HL-60 (cell line): ENCODE data around the gene THAP3.

Experiments
- DNase-seq, 2 experiments: peaks; one replicate each; pipeline ENCODE4 v3.0.0-alpha.2; 2010 to 2020; ENCODE audit warnings: low read depth in 1 of 2, low spot score in 1 of 2
- H3K27ac ChIP-seq: fragments of 250-450 bp; sonication (Bioruptor Pico); replicated peaks from 2 replicates; pipeline ENCODE4 v1.5.1; 2020; ENCODE audit warnings: mild to moderate bottlenecking, moderate library complexity
- H3K27me3 ChIP-seq: fragments of 250-450 bp; sonication (Bioruptor Pico); 2 replicates; pipeline ENCODE4 v1.5.1; 2021; ENCODE audit warnings: mild to moderate bottlenecking, moderate library complexity; ENCODE audit not compliant: insufficient read depth, poor library complexity, severe bottlenecking
- H3K4me3 ChIP-seq: replicated peaks from 2 replicates; pipeline ENCODE4 v1.5.1; 2011; ENCODE audit warnings: mild to moderate bottlenecking, control low read depth, low read length; ENCODE audit not compliant: insufficient read depth
- GABPA ChIP-seq: IDR thresholded peaks from 2 replicates; pipeline ENCODE4 v1.6.1; 2012; ENCODE audit warnings: low read depth
- POLR2AphosphoS5 ChIP-seq: IDR thresholded peaks from 2 replicates; pipeline ENCODE4 v1.6.1; 2012; ENCODE audit warnings: low read depth
- REST ChIP-seq: IDR thresholded peaks from 2 replicates; pipeline ENCODE4 v1.6.1; 2012; ENCODE audit warnings: low read depth; ENCODE audit not compliant: insufficient replicate concordance
- SPI1 ChIP-seq: IDR thresholded peaks from 2 replicates; pipeline ENCODE4 v1.6.1; 2012; ENCODE audit warnings: low read depth, mild to moderate bottlenecking, borderline replicate concordance
- TF ChIP-seq, protein P1 (sequence below): IDR thresholded peaks from one replicate; pipeline ENCODE4 v1.5.1; 2011; ENCODE audit warnings: low read length, control low read depth, inconsistent platforms; ENCODE audit not compliant: insufficient read depth

The THAP3 gene

DNA sequence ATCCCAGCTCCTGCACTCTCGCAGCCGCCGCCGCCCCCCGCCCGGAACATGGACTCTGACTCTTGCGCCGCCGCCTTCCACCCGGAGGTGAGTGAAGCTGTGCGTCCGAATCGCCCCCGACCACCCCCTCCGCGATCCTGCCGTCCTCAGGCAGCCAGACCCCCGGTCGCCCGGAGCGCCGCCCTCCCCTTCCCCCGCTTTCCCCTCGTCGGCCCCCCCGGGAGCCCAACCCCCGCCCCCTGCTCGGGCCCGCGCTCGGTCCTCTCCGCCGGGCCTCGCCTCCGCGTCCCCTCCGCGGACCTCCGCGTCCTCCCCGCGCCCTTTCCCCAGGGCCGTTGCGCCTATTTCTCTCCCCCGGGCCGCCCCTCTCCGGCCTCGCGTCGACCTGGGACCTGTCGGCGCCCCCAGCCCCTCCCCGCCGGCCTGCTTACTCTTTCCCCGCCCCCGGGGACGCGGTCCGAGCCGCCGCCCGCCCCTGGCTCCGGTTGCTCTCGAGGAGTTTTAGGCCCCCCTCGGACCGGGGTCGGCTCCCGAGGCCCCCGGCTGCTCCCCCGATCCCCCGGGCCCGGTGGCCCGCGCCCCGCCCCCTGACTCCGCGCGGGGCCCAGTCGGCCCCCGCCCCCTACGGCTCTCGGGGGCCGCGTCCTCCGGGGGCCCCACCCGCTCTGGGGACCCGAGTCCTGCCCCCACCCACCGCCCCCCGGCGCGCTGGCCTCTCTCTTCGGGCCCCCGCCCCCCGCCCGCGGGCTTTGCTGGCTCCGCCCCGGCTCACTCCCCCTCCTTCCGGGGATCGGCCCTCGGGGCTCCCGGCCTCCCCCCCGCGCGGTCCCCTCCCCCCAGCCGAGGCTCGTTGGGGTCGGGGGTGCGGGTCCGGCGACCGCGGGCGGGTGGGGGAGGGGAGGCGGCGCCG lies 10.4 kb upstream of the THAP3 start:
- no peak for DNase-seq
- peak overlapping the region; percentile 52 for H3K27ac ChIP-seq
- no peak for TF ChIP-seq REST
- no peak for TF ChIP-seq SPI1
- no peak for TF ChIP-seq GABPA
- TF ChIP-seq, protein P1, sequence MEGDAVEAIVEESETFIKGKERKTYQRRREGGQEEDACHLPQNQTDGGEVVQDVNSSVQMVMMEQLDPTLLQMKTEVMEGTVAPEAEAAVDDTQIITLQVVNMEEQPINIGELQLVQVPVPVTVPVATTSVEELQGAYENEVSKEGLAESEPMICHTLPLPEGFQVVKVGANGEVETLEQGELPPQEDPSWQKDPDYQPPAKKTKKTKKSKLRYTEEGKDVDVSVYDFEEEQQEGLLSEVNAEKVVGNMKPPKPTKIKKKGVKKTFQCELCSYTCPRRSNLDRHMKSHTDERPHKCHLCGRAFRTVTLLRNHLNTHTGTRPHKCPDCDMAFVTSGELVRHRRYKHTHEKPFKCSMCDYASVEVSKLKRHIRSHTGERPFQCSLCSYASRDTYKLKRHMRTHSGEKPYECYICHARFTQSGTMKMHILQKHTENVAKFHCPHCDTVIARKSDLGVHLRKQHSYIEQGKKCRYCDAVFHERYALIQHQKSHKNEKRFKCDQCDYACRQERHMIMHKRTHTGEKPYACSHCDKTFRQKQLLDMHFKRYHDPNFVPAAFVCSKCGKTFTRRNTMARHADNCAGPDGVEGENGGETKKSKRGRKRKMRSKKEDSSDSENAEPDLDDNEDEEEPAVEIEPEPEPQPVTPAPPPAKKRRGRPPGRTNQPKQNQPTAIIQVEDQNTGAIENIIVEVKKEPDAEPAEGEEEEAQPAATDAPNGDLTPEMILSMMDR: no peak
- H3K4me3 ChIP-seq: peak overlapping the region; percentile 83
- H3K27me3 ChIP-seq: no peaks in the 10 kb centered on the region

- TF ChIP-seq POLR2AphosphoS5 (no peak), REST (no peak), GABPA (no peak), SPI1 (no peak)
- TF ChIP-seq, protein P1: no peak
- no peak overlapping the region for H3K27ac ChIP-seq
- DNase-seq: no peak
- peak overlapping the region; percentile 83 for H3K4me3 ChIP-seq
- no peaks in the 10 kb centered on the region for H3K27me3 ChIP-seq
Measured at GRCh38 chr1:6614929-6615785, 9.5 kb upstream of the THAP3 start.

DNA sequence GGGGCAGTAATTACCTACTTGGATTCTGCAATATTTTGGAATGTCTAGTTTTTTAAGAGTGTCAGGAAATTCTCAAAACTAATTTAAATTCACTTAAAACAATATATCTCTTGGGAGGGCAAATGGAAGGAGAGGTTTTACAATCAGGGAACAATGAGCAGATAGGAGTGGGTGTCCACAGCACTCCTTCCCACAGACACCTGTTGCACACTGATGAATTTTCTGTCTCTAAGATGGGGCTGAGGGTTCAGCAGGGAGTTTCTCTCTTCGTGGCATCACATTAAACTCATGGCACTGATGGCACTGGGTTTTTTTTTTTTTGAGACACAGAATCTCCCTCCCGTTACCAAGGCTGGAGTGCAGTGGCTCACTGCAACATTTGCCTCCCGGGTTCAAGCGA lies 5.6 kb upstream of the THAP3 start:
- no peak for DNase-seq
- TF ChIP-seq GABPA: no peak
- TF ChIP-seq REST: no peak
- TF ChIP-seq, protein P1: no peak
- TF ChIP-seq SPI1: no peak
- no peak for TF ChIP-seq POLR2AphosphoS5
- H3K4me3 ChIP-seq: no peak overlapping the region
- H3K27me3 ChIP-seq: no peaks in the 10 kb centered on the region
- H3K27ac ChIP-seq: no peak overlapping the region
